ENCODE measurements around the gene TMEM98. TPM values are rescaled to one million over a fixed set of nuclear protein-coding genes. Genes with fewer than 3 reads are reported as not detected.
"Not testable (repeated sequence)": the region's sequence is repeated elsewhere in the genome, so short reads cannot be mapped to it uniquely, and the experiment has no call there.

TMEM98 gene
- total RNA-seq, 6 donors from 2014 or later, result 35.6 to 101 (median 58.5) TPM

GRCh38 chr17:32970281-32970680, 42.3 kb downstream of the TMEM98 start:
- no peak overlapping the region for H3K27ac ChIP-seq
- no peaks in the 10 kb centered on the region for H3K27me3 ChIP-seq
- no peaks in the 10 kb centered on the region for H3K36me3 ChIP-seq
- 72 to 75% methylated on average over 3 of the region's 3 CpGs for WGBS, 2 donors
- H3K4me3 ChIP-seq, result no peak overlapping the region
- H3K9me3 ChIP-seq, result no peaks in the 10 kb centered on the region
- TF ChIP-seq EP300 (IDR thresholded peaks at IDR 0.05) (no peak), POLR2AphosphoS5 (IDR thresholded peaks at IDR 0.05) (no peak), POLR2A (IDR thresholded peaks at IDR 0.05) (no peak), CTCF (IDR thresholded peaks at IDR 0.05) (no peak)
- ATAC-seq (ENCODE audit: low FRiP score in 2 of 2), result peak in 1 of 2 donors; percentile 91
- peak in 1 of 2 donors; percentile 51 for DNase-seq
- no peaks in the 10 kb centered on the region for H3K4me1 ChIP-seq

- no peak for ATAC-seq (ENCODE audit: low FRiP score in 2 of 2)
- WGBS, 2 donors, result 40 to 68% methylated on average over 1 of the region's 1 CpG
Measured at GRCh38 chr17:32971171-32971570, 43.2 kb downstream of the TMEM98 start.

GRCh38 chr17:32976131-32976530, 48.2 kb downstream of the TMEM98 start:
- Histone ChIP-seq H3K4me1 (no peaks in the 10 kb centered on the region), H3K27me3 (no peaks in the 10 kb centered on the region), H3K36me3 (no peaks in the 10 kb centered on the region), H3K9me3 (no peaks in the 10 kb centered on the region), H3K4me3 (no peak overlapping the region), H3K27ac (no peak overlapping the region)
- TF ChIP-seq EP300 (IDR thresholded peaks at IDR 0.05), result no peak
- no peak for TF ChIP-seq POLR2AphosphoS5 (IDR thresholded peaks at IDR 0.05)
- no peak for TF ChIP-seq POLR2A (IDR thresholded peaks at IDR 0.05)
- TF ChIP-seq CTCF (IDR thresholded peaks at IDR 0.05), result no peak
- DNase-seq (no peak), ATAC-seq (ENCODE audit: low FRiP score in 2 of 2) (no peak)
- 65 to 68% methylated on average over 4 of the region's 4 CpGs for WGBS, 2 donors

More at GRCh38 chr17:32971171-32971570, 43.2 kb downstream of the TMEM98 start:
- no peak for TF ChIP-seq EP300 (IDR thresholded peaks at IDR 0.05)
- no peak for TF ChIP-seq CTCF (IDR thresholded peaks at IDR 0.05)
- peak in 1 of 2 donors; percentile 15 for TF ChIP-seq POLR2AphosphoS5 (IDR thresholded peaks at IDR 0.05)
- TF ChIP-seq POLR2A (IDR thresholded peaks at IDR 0.05), result no peak
- no peaks in the 10 kb centered on the region for H3K36me3 ChIP-seq
- H3K4me1 ChIP-seq, result no peaks in the 10 kb centered on the region
- no peaks in the 10 kb centered on the region for H3K27me3 ChIP-seq
- no peaks in the 10 kb centered on the region for H3K9me3 ChIP-seq
- no peak overlapping the region for H3K27ac ChIP-seq
- DNase-seq, result peak in 1 of 2 donors; percentile 61
- H3K4me3 ChIP-seq, result no peak overlapping the region

GRCh38 chr17:32976605-32977004, 48.7 kb downstream of the TMEM98 start:
- Histone ChIP-seq H3K9me3 (peaks cover 0 to 5% (median 2%) of the 10 kb centered on the region in 4 donors), H3K27ac (no peak overlapping the region), H3K4me1 (no peaks in the 10 kb centered on the region), H3K4me3 (no peak overlapping the region), H3K27me3 (no peaks in the 10 kb centered on the region), H3K36me3 (no peaks in the 10 kb centered on the region)
- no peak for ATAC-seq (ENCODE audit: low FRiP score in 2 of 2)
- TF ChIP-seq CTCF (IDR thresholded peaks at IDR 0.05), result no peak
- TF ChIP-seq POLR2A (IDR thresholded peaks at IDR 0.05), result no peak
- no peak for TF ChIP-seq EP300 (IDR thresholded peaks at IDR 0.05)
- no peak for TF ChIP-seq POLR2AphosphoS5 (IDR thresholded peaks at IDR 0.05)
- WGBS, 2 donors, result 71 to 89% methylated on average over 1 of the region's 1 CpG
- no peak for DNase-seq

GRCh38 chr17:32980230-32980629, 52.3 kb downstream of the TMEM98 start:
- H3K9me3 ChIP-seq, result peaks cover 0 to 5% (median 3%) of the 10 kb centered on the region in 4 donors
- DNase-seq (no peak), ATAC-seq (ENCODE audit: low FRiP score in 2 of 2) (no peak)
- 78 to 80% methylated on average over 2 of the region's 2 CpGs for WGBS, 2 donors
- H3K36me3 ChIP-seq, result no peaks in the 10 kb centered on the region
- no peak overlapping the region for H3K4me3 ChIP-seq
- no peak overlapping the region for H3K27ac ChIP-seq
- no peaks in the 10 kb centered on the region for H3K27me3 ChIP-seq
- H3K4me1 ChIP-seq, result no peaks in the 10 kb centered on the region
- TF ChIP-seq EP300 (IDR thresholded peaks at IDR 0.05), result no peak
- no peak for TF ChIP-seq POLR2AphosphoS5 (IDR thresholded peaks at IDR 0.05)
- TF ChIP-seq POLR2A (IDR thresholded peaks at IDR 0.05), result no peak
- TF ChIP-seq CTCF (IDR thresholded peaks at IDR 0.05), result no peak

GRCh38 chr17:32981611-32982010, 53.7 kb downstream of the TMEM98 start:
- not testable (repeated sequence) for H3K36me3 ChIP-seq; DNase-seq; H3K27ac ChIP-seq; H3K4me3 ChIP-seq; ATAC-seq (ENCODE audit: low FRiP score in 2 of 2); H3K9me3 ChIP-seq; H3K27me3 ChIP-seq; H3K4me1 ChIP-seq
- WGBS, 2 donors, result 70 to 100% methylated on average over 2 to 3 of the region's 3 CpGs
